Left ventricle myocardium inferior (tissue), 1 donor: ENCODE measurements around the gene MUS81. TPM values are rescaled to one million over a fixed set of nuclear protein-coding genes. Genes with fewer than 3 reads are reported as not detected.

Experiments
- DNase-seq: peaks from one replicate; pipeline ENCODE4 v3.0.0-alpha.2; 2020
- H3K27ac ChIP-seq: fragments of 200-600 bp; replicated peaks from 2 replicates; pipeline ENCODE4 v1.8.0; 2021
- H3K27me3 ChIP-seq: fragments of 200-600 bp; 2 replicates; pipeline ENCODE4 v1.8.0; 2021; ENCODE audit warnings: low read depth
- H3K36me3 ChIP-seq: fragments of 200-600 bp; 2 replicates; pipeline ENCODE4 v1.8.0; 2021
- H3K4me1 ChIP-seq: fragments of 200-600 bp; 2 replicates; pipeline ENCODE4 v1.8.0; 2021
- H3K4me3 ChIP-seq: fragments of 200-600 bp; 2 replicates; pipeline ENCODE4 v1.8.0; 2021; ENCODE audit warnings: mild to moderate bottlenecking, moderate library complexity
- H3K9me3 ChIP-seq: fragments of 200-600 bp; replicated peaks from 2 replicates; pipeline ENCODE4 v1.8.0; 2021
- CTCF ChIP-seq: fragments of 200-600 bp; IDR thresholded peaks from 2 replicates; pipeline ENCODE4 v1.8.0; 2021; ENCODE audit warnings: antibody characterized with exemption, mild to moderate bottlenecking, borderline replicate concordance
- intact Hi-C: fragments of 100-400 bp; cut with micrococcal nuclease; formaldehyde crosslinking; loops from one replicate; pipeline ENCODE4 v1.11.0; 2022
- total RNA-seq: library from RNA; stranded (reverse); fragmentation: NEBNext Ultra II Directional; extraction: Animal tissue kit (Norgen Biotek cat#: 25700); gene quantifications from one replicate; pipeline ENCODE4 v1.2.1, GENCODE V29; 2021
- donor health status: DM: no; HTN: yes; CAD: no; lungs with severe emphysema.

The MUS81 gene
- total RNA-seq, 1 donor from 2014 or later, result 31.5 TPM

GRCh38 chr11:65861533-65862183 is 1.4 kb downstream of the MUS81 start:
- H3K27me3 ChIP-seq, result no peaks in the 10 kb centered on the region
- DNase-seq, result no peak
- intact Hi-C loops, result no loop called here
- H3K36me3 ChIP-seq, result peaks cover 54% of the 10 kb centered on the region
- H3K4me1 ChIP-seq, result peaks cover 67% of the 10 kb centered on the region
- peak overlapping the region; percentile 80 for H3K4me3 ChIP-seq
- TF ChIP-seq CTCF, result no peak
- no peaks in the 10 kb centered on the region for H3K9me3 ChIP-seq
- peak overlapping the region; percentile 97 for H3K27ac ChIP-seq

GRCh38 chr11:65862191-65862735 is 2.0 kb downstream of the MUS81 start:
- intact Hi-C loops, result no loop called here
- Histone ChIP-seq H3K4me1 (peaks cover 62% of the 10 kb centered on the region), H3K9me3 (no peaks in the 10 kb centered on the region), H3K27me3 (no peaks in the 10 kb centered on the region), H3K4me3 (peak overlapping the region; percentile 80), H3K36me3 (peaks cover 60% of the 10 kb centered on the region), H3K27ac (peak overlapping the region; percentile 97)
- DNase-seq, result no peak
- TF ChIP-seq CTCF, result no peak

GRCh38 chr11:65862941-65863888 is 3.0 kb downstream of the MUS81 start:
- Histone ChIP-seq H3K9me3 (no peaks in the 10 kb centered on the region), H3K4me1 (peaks cover 63% of the 10 kb centered on the region), H3K27ac (no peak overlapping the region), H3K4me3 (no peak overlapping the region), H3K27me3 (no peaks in the 10 kb centered on the region), H3K36me3 (peaks cover 69% of the 10 kb centered on the region)
- DNase-seq, result no peak
- intact Hi-C loops, result no loop called here
- no peak for TF ChIP-seq CTCF

GRCh38 chr11:65863889-65864705 is 3.9 kb downstream of the MUS81 start:
- peak; percentile 13 for DNase-seq
- no peak for TF ChIP-seq CTCF
- no peak overlapping the region for H3K27ac ChIP-seq
- intact Hi-C loops, result no loop called here
- peaks cover 56% of the 10 kb centered on the region for H3K4me1 ChIP-seq
- H3K9me3 ChIP-seq, result no peaks in the 10 kb centered on the region
- H3K36me3 ChIP-seq, result peaks cover 74% of the 10 kb centered on the region
- H3K27me3 ChIP-seq, result no peaks in the 10 kb centered on the region
- no peak overlapping the region for H3K4me3 ChIP-seq
